ENCODE data around the gene PCARE. TPM values are rescaled to one million over a fixed set of nuclear protein-coding genes. Genes with fewer than 3 reads are reported as not detected.

PCARE gene
- total and polyA plus RNA-seq, 2 experiments from 2014 or later = 0.34 to 0.57 TPM

DNA sequence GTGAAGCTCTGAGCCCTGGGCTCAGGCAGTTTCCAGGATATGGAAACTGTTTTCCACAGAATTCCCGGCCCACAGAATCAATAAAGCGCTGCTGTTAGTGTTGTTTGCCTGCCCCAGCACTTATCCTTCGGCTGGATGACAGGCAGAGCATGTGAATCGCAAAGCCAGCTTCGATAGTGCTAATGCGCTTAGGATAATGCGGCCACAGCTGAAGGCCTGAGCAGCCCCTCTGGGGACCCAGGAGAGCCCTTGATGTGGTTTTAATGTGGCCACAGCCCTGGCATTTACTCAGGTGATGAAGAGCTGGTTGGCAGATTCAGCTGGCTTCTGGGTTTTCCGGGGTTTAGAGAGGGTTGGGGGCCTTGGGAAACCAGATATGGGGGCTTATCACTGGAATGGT, 23.7 kb downstream of the PCARE start:
- no peak overlapping the region for H3K27ac ChIP-seq

DNA sequence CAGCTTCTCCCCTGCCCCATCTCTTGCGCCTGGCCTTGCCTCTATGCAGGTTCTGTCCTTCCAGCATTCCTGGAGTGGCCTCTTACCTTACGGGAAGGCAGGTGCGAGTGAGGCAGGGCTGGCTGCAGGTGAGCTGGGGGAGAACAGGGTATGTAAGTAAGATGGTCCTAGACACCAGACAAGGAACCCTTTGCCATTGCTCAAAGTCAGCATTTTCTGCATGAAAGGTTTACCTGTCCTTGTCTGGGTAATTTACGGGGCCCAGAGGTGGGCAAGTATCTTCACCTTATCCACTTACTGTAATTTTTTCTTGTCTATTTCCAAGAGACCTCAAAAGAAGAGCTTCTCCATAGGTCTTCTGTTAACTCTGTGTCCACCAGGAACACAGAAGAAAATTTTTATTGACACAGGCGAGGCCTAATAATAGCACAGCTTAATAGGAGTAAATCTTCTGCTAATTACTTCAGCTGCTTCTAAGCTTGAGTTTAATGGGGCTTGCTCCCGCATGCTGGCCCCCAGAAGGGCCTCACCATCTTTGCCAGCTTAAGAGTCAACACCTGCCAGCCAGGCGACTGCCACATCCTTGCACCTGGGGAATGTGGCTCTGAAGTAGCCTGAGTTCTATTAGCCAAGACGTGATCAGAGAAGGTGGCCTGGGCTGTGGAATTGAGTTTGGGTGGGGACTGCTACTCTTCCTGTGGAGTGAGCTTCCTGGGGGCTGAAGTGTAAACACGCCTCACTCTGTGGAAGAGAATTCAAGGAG, 27.1 kb downstream of the PCARE start:
- Histone ChIP-seq H3K9me3 (ENCODE audit: low read depth) (no peaks in the 10 kb centered on the region), H3K27me3 (no peaks in the 10 kb centered on the region), H3K27ac (no peak overlapping the region), H3K36me3 (no peaks in the 10 kb centered on the region), H3K4me1 (ENCODE audit: low read depth) (no peaks in the 10 kb centered on the region), H3K4me3 (no peak overlapping the region)
- TF ChIP-seq, protein P1, sequence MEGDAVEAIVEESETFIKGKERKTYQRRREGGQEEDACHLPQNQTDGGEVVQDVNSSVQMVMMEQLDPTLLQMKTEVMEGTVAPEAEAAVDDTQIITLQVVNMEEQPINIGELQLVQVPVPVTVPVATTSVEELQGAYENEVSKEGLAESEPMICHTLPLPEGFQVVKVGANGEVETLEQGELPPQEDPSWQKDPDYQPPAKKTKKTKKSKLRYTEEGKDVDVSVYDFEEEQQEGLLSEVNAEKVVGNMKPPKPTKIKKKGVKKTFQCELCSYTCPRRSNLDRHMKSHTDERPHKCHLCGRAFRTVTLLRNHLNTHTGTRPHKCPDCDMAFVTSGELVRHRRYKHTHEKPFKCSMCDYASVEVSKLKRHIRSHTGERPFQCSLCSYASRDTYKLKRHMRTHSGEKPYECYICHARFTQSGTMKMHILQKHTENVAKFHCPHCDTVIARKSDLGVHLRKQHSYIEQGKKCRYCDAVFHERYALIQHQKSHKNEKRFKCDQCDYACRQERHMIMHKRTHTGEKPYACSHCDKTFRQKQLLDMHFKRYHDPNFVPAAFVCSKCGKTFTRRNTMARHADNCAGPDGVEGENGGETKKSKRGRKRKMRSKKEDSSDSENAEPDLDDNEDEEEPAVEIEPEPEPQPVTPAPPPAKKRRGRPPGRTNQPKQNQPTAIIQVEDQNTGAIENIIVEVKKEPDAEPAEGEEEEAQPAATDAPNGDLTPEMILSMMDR (IDR thresholded peaks at IDR 0.05; ENCODE audit: low read depth, low read length) = no peak
- DNase-seq (ENCODE audit: low read depth in 1 of 2, low spot score in 1 of 2) = no peak

More for the DNA sequence above, 23.7 kb downstream of the PCARE start:
- H3K36me3 ChIP-seq = no peaks in the 10 kb centered on the region
- H3K4me3 ChIP-seq = no peak overlapping the region
- no peak for DNase-seq (ENCODE audit: low read depth in 1 of 2, low spot score in 1 of 2)
- peaks cover 4% of the 10 kb centered on the region for H3K4me1 ChIP-seq (ENCODE audit: low read depth)
- no peaks in the 10 kb centered on the region for H3K9me3 ChIP-seq (ENCODE audit: low read depth)
- TF ChIP-seq, protein P1 (IDR thresholded peaks at IDR 0.05; ENCODE audit: low read depth, low read length) = no peak
- H3K27me3 ChIP-seq = no peaks in the 10 kb centered on the region

- H3K4me1 ChIP-seq (ENCODE audit: low read depth) = no peaks in the 10 kb centered on the region
- no peak overlapping the region for H3K27ac ChIP-seq
- TF ChIP-seq, protein P1 (IDR thresholded peaks at IDR 0.05; ENCODE audit: low read depth, low read length) = no peak
- H3K27me3 ChIP-seq = no peaks in the 10 kb centered on the region
- H3K9me3 ChIP-seq (ENCODE audit: low read depth) = no peaks in the 10 kb centered on the region
- H3K4me3 ChIP-seq = no peak overlapping the region
- no peaks in the 10 kb centered on the region for H3K36me3 ChIP-seq
- no peak for DNase-seq (ENCODE audit: low read depth in 1 of 2, low spot score in 1 of 2)
Measured at GRCh38 chr2:29046321-29046720, 28.0 kb downstream of the PCARE start.

GRCh38 chr2:29044459-29044858, 29.9 kb downstream of the PCARE start:
- peaks cover 5% of the 10 kb centered on the region for H3K4me1 ChIP-seq (ENCODE audit: low read depth)
- no peaks in the 10 kb centered on the region for H3K9me3 ChIP-seq (ENCODE audit: low read depth)
- TF ChIP-seq, protein P1 (IDR thresholded peaks at IDR 0.05; ENCODE audit: low read depth, low read length) = no peak
- DNase-seq (ENCODE audit: low read depth in 1 of 2, low spot score in 1 of 2) = no peak
- H3K36me3 ChIP-seq = no peaks in the 10 kb centered on the region
- no peak overlapping the region for H3K4me3 ChIP-seq
- H3K27ac ChIP-seq = no peak overlapping the region
- H3K27me3 ChIP-seq = no peaks in the 10 kb centered on the region

- TF ChIP-seq, protein P1 (IDR thresholded peaks at IDR 0.05; ENCODE audit: low read depth, low read length) = no peak
- no peaks in the 10 kb centered on the region for H3K27me3 ChIP-seq
- H3K4me1 ChIP-seq (ENCODE audit: low read depth) = peaks cover 8% of the 10 kb centered on the region
- no peak overlapping the region for H3K27ac ChIP-seq
- H3K9me3 ChIP-seq (ENCODE audit: low read depth) = no peaks in the 10 kb centered on the region
- H3K36me3 ChIP-seq = no peaks in the 10 kb centered on the region
- peak in 1 of 2 donors; percentile 78 for DNase-seq (ENCODE audit: low read depth in 1 of 2, low spot score in 1 of 2)
- no peak overlapping the region for H3K4me3 ChIP-seq
Measured at GRCh38 chr2:29042561-29043075, 31.7 kb downstream of the PCARE start.

Measured in cardiac muscle cell (in vitro differentiated cells and primary cell).